Bronchial epithelial cell (primary cell): ENCODE data around the gene SEMA3E. TPM values are rescaled to one million over a fixed set of nuclear protein-coding genes. Genes with fewer than 3 reads are reported as not detected.

Experiments used
- DNase-seq: peaks from one replicate; pipeline ENCODE4 v3.0.0-alpha.2; 2010; ENCODE audit warnings: low read depth
- FAIRE-seq: peaks from 2 replicates; lab custom pipeline; 2011; peaks lifted over from hg19 to GRCh38; lab: Jason Lieb, UNC
- H3K27me3 ChIP-seq: 2 replicates; pipeline ENCODE4 v1.5.1; 2011; ENCODE audit warnings: low read length; ENCODE audit not compliant: control insufficient read depth, insufficient read depth
- H3K36me3 ChIP-seq: 2 replicates; pipeline ENCODE4 v1.5.1; 2011; ENCODE audit warnings: low read length; ENCODE audit not compliant: control insufficient read depth, insufficient read depth
- H3K4me3 ChIP-seq: 2 replicates; pipeline ENCODE4 v1.5.1; 2011; ENCODE audit warnings: mild to moderate bottlenecking, low read depth, low read length, control low read depth
- CTCF ChIP-seq: IDR thresholded peaks from 2 replicates; pipeline ENCODE4 v1.5.1; 2011; ENCODE audit warnings: mild to moderate bottlenecking, moderate library complexity, low read length, control low read depth, inconsistent platforms; ENCODE audit not compliant: insufficient read depth, severe bottlenecking
- total RNA-seq: library from RNA; depleted of rRNA; stranded (reverse); fragments of >200 nt; gene quantifications from 2 replicates; pipeline ENCODE4 v1.2.1, GENCODE V29; 2014

Gene SEMA3E
- total RNA-seq, 1 donor from 2014 or later: under 0.01 TPM

GRCh38 chr7:83550100-83550499, 98.8 kb downstream of the SEMA3E start:
- DNase-seq (peak; percentile 75), FAIRE-seq (no peak)
- TF ChIP-seq CTCF: no peak
- H3K36me3 ChIP-seq: no peaks in the 10 kb centered on the region
- no peak overlapping the region for H3K4me3 ChIP-seq
- H3K27me3 ChIP-seq: no peaks in the 10 kb centered on the region

GRCh38 chr7:83548250-83548649, 100.7 kb downstream of the SEMA3E start:
- FAIRE-seq: no peak
- DNase-seq: no peak
- Histone ChIP-seq H3K27me3 (no peaks in the 10 kb centered on the region), H3K4me3 (no peak overlapping the region), H3K36me3 (no peaks in the 10 kb centered on the region)
- no peak for TF ChIP-seq CTCF

- no peaks in the 10 kb centered on the region for H3K27me3 ChIP-seq
- H3K4me3 ChIP-seq: no peak overlapping the region
- DNase-seq: peak; percentile 80
- no peaks in the 10 kb centered on the region for H3K36me3 ChIP-seq
- no peak for TF ChIP-seq CTCF
- FAIRE-seq: no peak
Measured at GRCh38 chr7:83547526-83547925, 101.4 kb downstream of the SEMA3E start.

GRCh38 chr7:83546586-83546985, 102.4 kb downstream of the SEMA3E start:
- H3K4me3 ChIP-seq: no peak overlapping the region
- no peaks in the 10 kb centered on the region for H3K36me3 ChIP-seq
- FAIRE-seq (no peak), DNase-seq (peak; percentile 86)
- no peaks in the 10 kb centered on the region for H3K27me3 ChIP-seq
- TF ChIP-seq CTCF: no peak

- Histone ChIP-seq H3K4me3 (no peak overlapping the region), H3K27me3 (no peaks in the 10 kb centered on the region), H3K36me3 (no peaks in the 10 kb centered on the region)
- FAIRE-seq (no peak), DNase-seq (no peak)
- no peak for TF ChIP-seq CTCF
Measured at GRCh38 chr7:83541187-83541960, 107.6 kb downstream of the SEMA3E start.

- no peak overlapping the region for H3K4me3 ChIP-seq
- TF ChIP-seq CTCF: no peak
- no peaks in the 10 kb centered on the region for H3K27me3 ChIP-seq
- FAIRE-seq (no peak), DNase-seq (no peak)
- no peaks in the 10 kb centered on the region for H3K36me3 ChIP-seq
Measured at GRCh38 chr7:83534488-83534887, 114.5 kb downstream of the SEMA3E start.
